Stimulated activated CD4-positive, alpha-beta T cell treated with anti-CD3 and anti-CD28 coated beads, Interleukin-2, amount 100 ng/mL, for 24 hours (primary cell): Measurements from ENCODE around the gene TMEM198.
A peak's percentile ranks its signal among the peaks of the same experiment; 100 is the strongest.

ENCODE experiments used
- DNase-seq, 2 donors: peaks; one replicate each; pipeline ENCODE4 v3.0.0-alpha.2; 2020

TMEM198 gene, protein sequence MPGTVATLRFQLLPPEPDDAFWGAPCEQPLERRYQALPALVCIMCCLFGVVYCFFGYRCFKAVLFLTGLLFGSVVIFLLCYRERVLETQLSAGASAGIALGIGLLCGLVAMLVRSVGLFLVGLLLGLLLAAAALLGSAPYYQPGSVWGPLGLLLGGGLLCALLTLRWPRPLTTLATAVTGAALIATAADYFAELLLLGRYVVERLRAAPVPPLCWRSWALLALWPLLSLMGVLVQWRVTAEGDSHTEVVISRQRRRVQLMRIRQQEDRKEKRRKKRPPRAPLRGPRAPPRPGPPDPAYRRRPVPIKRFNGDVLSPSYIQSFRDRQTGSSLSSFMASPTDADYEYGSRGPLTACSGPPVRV

GRCh38 chr2:219543596-219544358, at the start of gene TMEM198, which contains the start of gene CHPF:
TSS of gene TMEM198 (plus strand) at chr2:219544028. CDS start at chr2:219544728, 700 bp downstream.
TSS of gene CHPF (minus strand) at chr2:219543809. CDS start at chr2:219543538, 271 bp downstream.
- peak; percentile 94 to 95 for DNase-seq

DNA sequence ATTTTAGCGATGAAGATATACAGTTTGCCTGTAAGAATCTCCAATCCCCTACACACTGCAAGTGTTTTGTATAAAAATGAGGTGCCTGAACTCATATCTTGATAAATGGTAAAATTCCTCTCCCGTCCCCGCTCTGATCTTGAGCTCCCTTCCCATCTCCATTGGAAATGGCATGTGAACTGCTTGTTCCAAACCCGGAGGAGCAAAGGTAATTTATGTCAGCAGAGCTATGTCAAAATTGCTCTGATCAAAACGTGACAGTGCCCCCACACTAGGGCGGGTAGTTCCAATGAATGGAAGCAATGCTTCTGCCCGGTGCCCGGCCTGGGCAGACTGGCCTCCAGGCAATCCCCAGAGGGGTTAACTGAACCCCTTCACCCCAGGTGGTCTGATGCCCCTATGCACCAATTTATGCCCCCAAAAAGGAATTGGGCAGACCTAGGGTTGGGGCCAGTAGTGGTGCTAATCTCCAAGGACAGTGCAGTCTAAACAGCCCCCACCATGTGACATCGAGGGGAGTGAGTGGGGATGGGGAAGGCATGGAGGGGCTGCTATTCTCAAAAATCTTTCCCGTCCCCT, 48.8 kb upstream of the TMEM198 start:
- no peak for DNase-seq

- DNase-seq, result peak; percentile 67 to 70
These were observed 48.2 kb upstream of the TMEM198 start for GRCh38 chr2:219495531-219496122.

GRCh38 chr2:219496247-219496824, 47.5 kb upstream of the TMEM198 start:
- no peak for DNase-seq

DNA sequence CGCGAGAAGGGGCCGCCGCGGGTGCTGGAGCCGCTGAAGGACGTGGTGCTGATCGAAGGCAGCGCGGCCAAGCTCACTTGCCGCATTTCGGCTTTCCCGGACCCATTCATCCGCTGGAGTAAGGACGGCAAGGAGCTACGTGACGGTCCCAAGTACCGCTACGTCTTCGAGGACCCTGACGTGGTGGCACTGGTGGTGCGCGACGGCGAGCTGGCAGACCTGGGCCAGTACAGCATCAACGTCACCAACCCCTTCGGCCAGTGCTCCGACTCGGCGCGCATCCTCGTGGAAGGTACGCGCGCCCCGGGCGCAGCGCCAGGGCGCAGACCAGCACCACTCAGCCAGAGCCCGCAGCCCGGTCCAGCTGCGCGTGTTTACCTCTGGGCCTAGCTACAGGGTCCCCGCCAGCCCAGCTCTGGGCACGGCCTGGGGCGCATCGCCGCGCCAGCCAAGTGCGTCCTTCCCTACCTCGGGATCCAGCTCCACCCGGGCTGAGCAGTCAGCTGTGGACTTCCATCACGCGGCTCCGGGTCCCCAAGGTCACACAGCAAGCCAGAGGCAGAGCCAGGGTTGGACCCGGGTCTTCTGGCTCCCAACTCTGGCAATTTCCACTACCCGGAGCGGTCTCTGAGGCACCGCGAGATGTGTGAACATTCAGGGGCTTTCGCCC, 46.9 kb upstream of the TMEM198 start:
- no peak for DNase-seq

GRCh38 chr2:219497495-219498279, 46.1 kb upstream of the TMEM198 start:
- DNase-seq, result peak; percentile 35 to 39

DNA sequence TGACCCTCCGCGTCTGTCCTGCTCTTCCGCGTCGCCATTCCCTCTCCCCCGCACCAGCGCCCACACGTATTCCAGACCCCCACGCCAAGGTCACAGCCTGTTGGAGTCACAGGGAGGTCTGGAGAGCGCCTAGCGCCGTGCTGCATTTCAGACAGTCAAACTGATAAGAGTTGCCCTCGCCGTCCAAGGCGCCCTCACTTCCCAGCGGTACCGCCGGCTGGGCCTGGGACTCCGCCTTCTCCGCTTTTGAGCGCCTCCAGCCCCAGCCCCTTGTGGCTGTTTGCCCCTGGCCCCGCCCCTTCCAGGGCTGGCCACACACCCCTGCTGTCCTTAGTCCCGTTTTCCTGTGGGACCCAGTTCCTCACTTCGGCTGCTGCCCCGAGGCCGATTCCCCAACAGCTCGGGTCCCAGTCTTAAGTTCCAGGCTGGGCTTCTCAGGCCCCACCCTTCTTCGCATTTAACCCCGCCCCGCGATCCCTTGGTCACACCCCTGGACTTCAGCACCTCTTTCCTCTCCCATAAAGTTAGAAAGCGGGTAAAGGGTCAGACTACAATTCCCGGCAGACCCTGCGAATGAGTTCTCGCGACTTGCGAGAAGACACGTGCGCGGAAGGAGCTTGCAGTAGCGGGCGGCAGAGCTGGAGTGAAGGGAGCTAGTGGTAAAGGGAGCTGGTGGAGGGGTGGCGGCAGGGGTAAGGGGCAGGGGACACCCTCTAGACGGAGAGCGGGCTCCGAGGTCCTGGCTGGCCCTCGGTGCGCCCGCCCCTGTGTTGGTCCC, 45.4 kb upstream of the TMEM198 start, which contains the start of gene GMPPA:
TSS of gene GMPPA (plus strand) at position 612 of the 778 bp plus-strand sequence. CDS start 1,085 bp downstream, outside the sequence.
- peak; percentile 93 to 94 for DNase-seq

DNA sequence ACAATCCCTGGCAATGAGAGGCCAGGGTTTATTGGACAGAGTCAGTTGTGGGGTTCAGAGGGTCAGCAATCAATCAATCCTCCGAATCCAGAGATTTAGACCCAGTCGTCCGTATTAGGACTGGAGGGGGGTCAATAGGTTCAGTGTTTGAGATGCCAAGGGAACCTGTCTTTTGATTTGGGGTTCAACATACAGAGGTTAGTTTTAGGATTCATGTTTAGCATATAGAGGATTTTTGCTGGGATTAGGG, 44.8 kb upstream of the TMEM198 start:
- no peak for DNase-seq

GRCh38 chr2:219499555-219499954, 44.3 kb upstream of the TMEM198 start:
- no peak for DNase-seq

DNA sequence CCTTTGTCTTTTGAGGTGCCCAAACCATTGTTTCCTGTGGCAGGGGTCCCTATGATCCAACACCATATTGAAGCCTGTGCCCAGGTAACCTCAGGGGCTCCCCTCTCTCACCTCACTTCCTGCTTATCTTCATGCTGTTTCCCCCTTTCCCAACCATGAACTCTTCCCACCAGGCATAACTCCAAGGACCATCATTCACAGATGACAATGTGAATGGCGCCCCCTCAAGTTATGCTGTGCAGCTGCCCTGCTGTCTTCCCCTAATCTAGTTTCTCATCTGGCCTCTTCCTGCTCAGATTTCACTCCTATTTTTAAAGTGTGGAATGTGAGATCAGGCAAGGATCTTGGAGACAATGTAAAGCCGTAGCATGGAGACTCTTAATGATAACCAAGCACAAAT, 43.7 kb upstream of the TMEM198 start:
- no peak for DNase-seq

GRCh38 chr2:219501849-219502248, 42.0 kb upstream of the TMEM198 start:
- DNase-seq, result no peak

DNA sequence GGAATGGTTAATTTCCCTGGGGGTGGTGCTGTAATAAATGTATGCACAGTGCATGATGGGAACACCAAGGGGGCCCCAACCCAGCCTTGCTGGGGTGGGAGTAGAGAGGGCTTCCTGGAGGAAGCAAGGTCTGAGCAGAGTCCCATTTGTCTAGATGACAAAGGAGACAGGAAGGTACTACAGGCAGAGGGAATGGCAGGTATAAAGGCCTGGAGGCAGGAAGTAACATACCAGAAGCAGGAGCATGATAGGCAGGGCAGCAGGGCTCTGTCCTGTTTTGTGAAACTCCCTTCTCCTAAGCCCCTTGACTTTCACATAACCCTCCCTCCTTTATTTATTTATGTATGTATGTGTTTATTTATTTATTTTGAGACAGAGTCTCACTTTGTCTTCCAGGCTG, 41.2 kb upstream of the TMEM198 start:
- DNase-seq, result no peak

- no peak for DNase-seq
These were observed 38.2 kb upstream of the TMEM198 start for GRCh38 chr2:219505585-219505984.

- no peak for DNase-seq
These were observed 37.6 kb upstream of the TMEM198 start for GRCh38 chr2:219506153-219506801.

DNA sequence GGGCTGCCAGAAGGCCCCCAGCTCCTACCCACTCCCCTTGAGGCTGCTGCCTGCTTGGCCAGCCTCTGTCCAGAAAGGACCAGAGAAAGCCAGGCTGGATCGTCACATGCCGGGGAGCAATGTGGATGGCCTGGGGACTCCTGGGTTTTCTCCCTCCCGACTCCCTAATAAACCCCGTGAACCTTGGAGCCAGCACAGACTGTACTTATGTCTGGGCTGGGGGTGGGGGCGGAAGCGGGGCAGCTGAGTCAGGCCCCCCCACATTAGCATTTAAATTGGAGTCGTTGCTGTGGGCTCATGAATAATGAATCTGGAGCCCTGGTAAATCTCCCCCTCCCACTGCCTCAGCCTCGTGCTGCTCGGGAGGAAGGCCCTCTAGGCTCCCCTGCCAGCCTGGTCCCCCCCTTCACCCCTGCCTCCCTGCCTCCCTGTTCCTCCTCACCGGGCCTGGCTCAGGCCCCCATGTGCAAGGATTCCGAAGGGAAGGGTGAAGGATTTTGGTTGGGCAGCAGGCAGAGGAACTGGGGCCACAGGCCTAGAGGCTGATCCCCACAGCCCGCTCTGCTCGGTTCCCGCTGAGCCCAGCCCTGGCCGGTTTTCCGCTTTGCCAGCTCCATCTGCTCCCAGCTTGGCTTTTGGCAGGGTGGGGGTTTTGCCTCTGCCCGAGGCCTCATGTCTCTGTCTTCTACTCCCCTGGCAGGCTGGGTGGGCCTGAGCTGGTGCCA, 36.9 kb upstream of the TMEM198 start:
- no peak for DNase-seq

DNA sequence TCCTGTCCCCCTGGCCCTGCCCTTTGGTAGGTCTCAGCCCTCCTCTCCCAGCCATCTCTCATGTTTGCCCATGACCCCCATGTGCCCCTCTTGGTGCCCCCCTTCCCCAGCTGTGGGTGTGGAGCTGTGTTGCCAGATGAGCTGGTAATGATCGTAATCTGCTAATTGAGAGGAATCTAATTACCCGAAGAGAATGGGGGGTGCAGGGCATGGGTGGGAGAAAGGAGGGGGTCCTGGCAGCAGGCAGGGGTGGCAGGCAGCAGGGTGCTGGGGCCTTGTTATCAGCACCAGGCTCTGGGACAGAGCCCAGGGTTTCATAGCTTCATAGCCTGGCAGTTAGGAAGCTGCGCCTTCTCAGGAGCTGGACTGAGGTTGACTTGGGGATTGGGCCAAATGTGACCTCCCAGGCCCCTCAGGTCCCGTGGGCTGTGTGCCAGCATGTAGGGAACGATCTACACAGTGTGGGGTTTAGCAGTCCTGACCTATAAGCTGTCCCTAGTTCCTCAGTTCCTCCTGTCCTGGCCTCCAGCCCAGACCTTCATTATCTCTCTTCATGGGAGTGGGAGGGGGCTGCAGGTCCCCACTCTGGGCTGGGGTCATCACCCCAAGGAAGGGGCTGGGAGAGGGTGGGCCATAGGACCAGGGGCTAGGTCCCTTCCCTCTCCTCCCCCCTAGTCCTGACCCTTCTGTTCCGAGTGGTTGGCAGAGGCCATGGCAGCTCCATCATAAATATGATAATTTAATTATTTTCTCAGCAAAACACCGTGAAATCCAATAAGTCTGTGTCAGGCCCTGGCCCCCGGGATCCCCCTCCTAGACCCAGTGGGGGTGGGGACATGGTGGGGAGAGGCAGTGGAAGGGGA, 36.0 kb upstream of the TMEM198 start:
- no peak for DNase-seq

GRCh38 chr2:219508444-219508734, 35.4 kb upstream of the TMEM198 start:
- no peak for DNase-seq

DNA sequence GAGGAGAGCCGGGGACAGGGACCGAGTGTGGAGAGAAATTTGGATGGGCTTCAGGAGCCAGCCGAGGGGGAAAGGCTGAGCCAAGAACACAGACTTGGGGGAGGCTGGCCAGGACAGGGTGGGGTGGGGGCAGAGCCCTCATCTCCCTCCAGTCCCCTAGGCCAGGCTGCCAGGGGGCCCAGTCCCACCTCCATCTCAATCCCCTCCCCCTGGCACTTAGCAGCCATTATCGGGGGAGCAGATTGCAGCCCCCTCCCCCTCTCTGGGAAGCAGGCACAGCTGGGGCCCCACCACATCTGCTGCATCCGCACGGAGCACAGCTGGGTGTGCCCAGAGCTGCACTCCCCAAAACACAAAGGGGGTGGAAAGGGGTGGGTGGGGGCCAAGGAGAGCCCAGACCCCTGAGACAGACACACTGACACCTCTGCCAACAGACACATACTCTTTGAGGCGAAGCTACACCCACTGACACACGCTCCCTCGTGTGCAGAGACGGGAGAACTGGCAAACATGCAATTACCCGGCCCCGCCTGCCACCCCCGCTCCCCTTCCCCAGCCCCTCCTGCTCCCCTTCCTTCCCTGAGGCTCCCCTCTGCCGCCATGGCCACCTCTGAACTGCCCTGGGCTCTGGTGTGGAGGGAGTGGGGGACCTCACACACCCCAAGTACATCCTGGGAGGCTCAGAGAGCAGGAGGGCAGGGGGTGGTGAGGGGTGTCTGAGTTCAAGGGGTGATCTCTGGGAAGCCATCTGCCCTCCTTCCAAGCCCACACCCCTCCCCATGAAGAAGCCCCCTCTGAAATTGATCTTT, 34.7 kb upstream of the TMEM198 start:
- DNase-seq, result no peak
